HCT116 (cell line): ENCODE data around the gene ZNRF2. TPM values are rescaled to one million over a fixed set of nuclear protein-coding genes. Genes with fewer than 3 reads are reported as not detected.

Experiments used
- ATAC-seq: fragments of 200-7000 bp; cut with Tn5 transposase; 2 replicates; pipeline ENCODE4 v1.9.1; 2020; ENCODE audit warnings: mild to moderate bottlenecking, moderate library complexity
- BruUV-seq: library from RNA; stranded (reverse); fragments of 400-500 nt; replicated peaks from 2 replicates; lab custom pipeline; 2021; lab: Mats Ljungman, UMichigan
- CTCF ChIA-PET: fragments of 300-600 bp; sonication (Branson Sonifier 250); formaldehyde crosslinking; loops from one replicate; lab custom pipeline; 2021; ENCODE audit warnings: antibody characterized with exemption; lab: Charles Lee
- POLR2A ChIA-PET: fragments of 300-600, 350-600 bp; sonication (Branson Sonifier 250); formaldehyde crosslinking; loops from one replicate; lab custom pipeline; 2021; ENCODE audit warnings: antibody characterized with exemption; lab: Charles Lee
- RAD21 ChIA-PET, 2 experiments: fragments of 300-600 bp; sonication (Branson Sonifier 250); formaldehyde crosslinking; loops; one replicate each; lab custom pipeline; 2023; ENCODE audit warnings: low total read pairs in 2 of 2; ENCODE audit not compliant: uncharacterized antibody in 2 of 2, unreplicated experiment in 2 of 2, low non-redundant PET in 1 of 2; lab: Charles Lee
- DNase-seq: peaks from one replicate; pipeline ENCODE4 v3.0.0-alpha.2; 2010; ENCODE audit warnings: low read depth, low spot score
- H2AFZ ChIP-seq: fragments of 200-600 bp; shearing (Covaris generic), sonication (generic); 2 replicates; pipeline ENCODE4 v1.6.1; 2017; ENCODE audit warnings: low read depth, mixed run types, mixed read lengths, antibody characterized with exemption, low read length; ENCODE audit not compliant: poor library complexity, severe bottlenecking
- H3K27ac ChIP-seq: 2 replicates; pipeline ENCODE4 v1.5.1; 2012; ENCODE audit warnings: low read depth, low read length
- H3K27me3 ChIP-seq: fragments of 200-600 bp; sonication (generic); 2 replicates; pipeline ENCODE4 v1.6.1; 2016; ENCODE audit warnings: mixed run types, low read length, mixed read lengths; ENCODE audit not compliant: insufficient read depth
- H3K36me3 ChIP-seq, 2 experiments: fragments of 200-500 bp in 1 of 2; fragments of 200-600 bp in 1 of 2; sonication (Bioruptor generic) in 1 of 2; sonication (generic) in 1 of 2; 2 replicates each; pipeline versions ENCODE4 v1.5.1 to v1.6.1; 2014 to 2016; ENCODE audit warnings: low read length in 2 of 2, inconsistent platforms in 1 of 2, mixed read lengths in 1 of 2, mixed run types in 1 of 2; ENCODE audit not compliant: insufficient read depth in 2 of 2, control insufficient read depth in 1 of 2
- H3K4me1 ChIP-seq, 2 experiments: fragments of 200-600 bp in 1 of 2; sonication (generic) in 1 of 2; 2 replicates each; pipeline versions ENCODE4 v1.5.1 to v1.6.1; 2012 to 2017; ENCODE audit warnings: low read length in 2 of 2, inconsistent platforms in 1 of 2, mild to moderate bottlenecking in 1 of 2, mixed read lengths in 1 of 2, mixed run types in 1 of 2, moderate library complexity in 1 of 2; ENCODE audit not compliant: insufficient read depth in 2 of 2, control insufficient read depth in 1 of 2
- H3K4me2 ChIP-seq: fragments of 200-600 bp; sonication (generic); 2 replicates; pipeline ENCODE4 v1.6.1; 2017; ENCODE audit warnings: mixed run types, low read length, mixed read lengths
- H3K4me3 ChIP-seq, 2 experiments: fragments of 200-600 bp in 1 of 2; sonication (generic) in 1 of 2; replicated peaks in 1 of 2; 2 replicates each; pipeline ENCODE4 v1.5.1; 2011 to 2016; ENCODE audit warnings: low read length in 2 of 2, control low read depth in 1 of 2, low read depth in 1 of 2, mild to moderate bottlenecking in 1 of 2, mixed read lengths in 1 of 2, mixed run types in 1 of 2
- H3K79me2 ChIP-seq: fragments of 200-600 bp; sonication (generic); 2 replicates; pipeline ENCODE4 v1.6.1; 2017; ENCODE audit warnings: mild to moderate bottlenecking, mixed run types, low read length, moderate library complexity, mixed read lengths; ENCODE audit not compliant: insufficient read depth
- H3K9ac ChIP-seq: fragments of 200-600 bp; sonication (generic); 2 replicates; pipeline ENCODE4 v1.6.1; 2016; ENCODE audit warnings: low read length, mixed read lengths
- H3K9me2 ChIP-seq: fragments of 200-600 bp; sonication (generic), shearing (Covaris generic); 2 replicates; pipeline ENCODE4 v1.6.1; 2017; ENCODE audit warnings: mixed run types, mild to moderate bottlenecking, moderate library complexity; ENCODE audit not compliant: insufficient read depth
- H3K9me3 ChIP-seq, 2 experiments: fragments of 200-500 bp in 1 of 2; fragments of 200-600 bp in 1 of 2; sonication (Bioruptor generic) in 1 of 2; sonication (generic) in 1 of 2; 2 replicates each; pipeline ENCODE4 v1.6.1; 2014 to 2017; ENCODE audit warnings: low read length in 2 of 2, mixed read lengths in 2 of 2, inconsistent platforms in 1 of 2, low read depth in 1 of 2, mild to moderate bottlenecking in 1 of 2, mixed run types in 1 of 2, moderate library complexity in 1 of 2; ENCODE audit not compliant: control insufficient read depth in 1 of 2, insufficient read depth in 1 of 2
- H4K20me1 ChIP-seq: fragments of 200-600 bp; sonication (generic), shearing (Covaris generic); 2 replicates; pipeline ENCODE4 v1.6.1; 2017; ENCODE audit warnings: mixed run types, mild to moderate bottlenecking, moderate library complexity; ENCODE audit not compliant: insufficient read depth
- SRF ChIP-seq: IDR thresholded peaks from 2 replicates; pipeline ENCODE4 v1.6.1; 2012; ENCODE audit warnings: low read depth
- YY1 ChIP-seq: IDR thresholded peaks from 2 replicates; pipeline ENCODE4 v1.6.1; 2011; ENCODE audit warnings: low read length, low read depth, moderate library complexity, mild to moderate bottlenecking; ENCODE audit not compliant: insufficient replicate concordance; ENCODE audit errors: extremely low read depth
- ZBTB33 ChIP-seq: IDR thresholded peaks from 2 replicates; pipeline ENCODE4 v1.6.1; 2011; ENCODE audit warnings: mild to moderate bottlenecking, low read length, moderate library complexity; ENCODE audit not compliant: insufficient replicate concordance; ENCODE audit errors: extremely low read depth
- intact Hi-C: fragments of 100-400 bp; cut with micrococcal nuclease; formaldehyde crosslinking; loops from 2 replicates; pipeline ENCODE4 v1.10.0; 2022
- total RNA-seq: library from RNA; stranded (reverse); gene quantifications from one replicate; pipeline ENCODE4 v1.2.1, GENCODE V29; 2021; ENCODE audit not compliant: unreplicated experiment

The ZNRF2 gene
- total RNA-seq, 1 experiment from 2014 or later = 10.2 TPM

- H4K20me1 ChIP-seq = no peaks in the 10 kb centered on the region
- DNase-seq = no peak
- no peaks in the 10 kb centered on the region for H3K9me3 ChIP-seq
- no peaks in the 10 kb centered on the region for H3K9me2 ChIP-seq
- intact Hi-C loops = no loop called here
- H3K36me3 ChIP-seq = no peaks in the 10 kb centered on the region
- ATAC-seq = no peak
- H3K27me3 ChIP-seq = no peaks in the 10 kb centered on the region
- no peak overlapping the region for H3K9ac ChIP-seq
- no peak overlapping the region for H2AFZ ChIP-seq
- no peaks in the 10 kb centered on the region for H3K79me2 ChIP-seq
- no peak overlapping the region for H3K4me3 ChIP-seq
- no peak overlapping the region for H3K27ac ChIP-seq
- no peak overlapping the region for H3K4me2 ChIP-seq
- RAD21 ChIA-PET = no interaction called here
- CTCF ChIA-PET = interaction anchor here (1.2 kb wide), 1 partner anchor 131 kb away, joined by 5 read pairs; no protein-coding TSS in a partner anchor
- H3K4me1 ChIP-seq = peaks cover 0 to 5% of the 10 kb centered on the region in 2 experiments; a peak in 2 of 4 replicates
- POLR2A ChIA-PET = no interaction called here
- no TSS peak for BruUV-seq
- TF ChIP-seq YY1 (no peak), SRF (no peak)
These were observed 122.4 kb downstream of the ZNRF2 start for GRCh38 chr7:30406664-30407425.

DNA sequence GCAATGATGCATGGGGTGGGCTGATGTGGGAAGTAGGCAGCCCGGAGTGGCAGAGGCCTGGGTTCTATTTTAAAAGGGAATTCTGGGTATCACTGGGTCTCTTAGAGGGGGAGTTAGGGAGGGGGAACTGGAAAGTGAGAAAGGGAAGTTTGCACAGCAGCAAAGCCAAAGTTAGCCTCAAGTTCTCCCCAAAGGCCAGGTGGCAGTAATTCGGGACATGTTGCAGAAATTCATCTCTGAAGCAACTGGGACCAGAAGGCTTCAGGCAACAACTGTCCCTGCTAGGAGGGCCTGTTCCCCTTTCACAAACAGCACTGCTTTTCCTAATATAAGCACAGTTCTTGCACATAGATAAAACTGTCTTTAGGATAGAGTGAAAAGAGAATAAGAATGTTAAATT lies 126.8 kb downstream of the ZNRF2 start:
- H3K4me1 ChIP-seq = no peaks in the 10 kb centered on the region; a peak in 1 of 4 replicates
- intact Hi-C loops = loop anchor here (5.0 to 10.0 kb wide), 2 partner anchors 349 to 466 kb away; no protein-coding TSS in a partner anchor
- CTCF ChIA-PET = no interaction called here
- DNase-seq = no peak
- no peaks in the 10 kb centered on the region for H3K36me3 ChIP-seq
- H3K4me2 ChIP-seq = no peak overlapping the region
- POLR2A ChIA-PET = no interaction called here
- no peaks in the 10 kb centered on the region for H4K20me1 ChIP-seq
- peaks cover 0 to 5% of the 10 kb centered on the region in 2 experiments; a peak in 1 of 4 replicates for H3K9me3 ChIP-seq
- H3K27me3 ChIP-seq = no peaks in the 10 kb centered on the region
- H3K27ac ChIP-seq = no peak overlapping the region
- no peak overlapping the region for H3K9ac ChIP-seq
- no peak overlapping the region for H3K4me3 ChIP-seq
- no peak for TF ChIP-seq ZBTB33
- no peak overlapping the region for H2AFZ ChIP-seq
- H3K9me2 ChIP-seq = no peaks in the 10 kb centered on the region
- RAD21 ChIA-PET = no interaction called here
- H3K79me2 ChIP-seq = no peaks in the 10 kb centered on the region
- no TSS peak for BruUV-seq
- no peak for ATAC-seq
